AG20443 (cell line): ENCODE results near the gene CD27.
A peak's percentile ranks its signal among the peaks of the same experiment; 100 is the strongest.
"Not testable (repeated sequence)": the region's sequence is repeated elsewhere in the genome, so short reads cannot be mapped to it uniquely, and the experiment has no call there.

Source experiments
- DNase-seq: peaks from one replicate; pipeline ENCODE4 v3.0.0; 2012; ENCODE audit warnings: low spot score, mixed read lengths

CD27 gene

DNA sequence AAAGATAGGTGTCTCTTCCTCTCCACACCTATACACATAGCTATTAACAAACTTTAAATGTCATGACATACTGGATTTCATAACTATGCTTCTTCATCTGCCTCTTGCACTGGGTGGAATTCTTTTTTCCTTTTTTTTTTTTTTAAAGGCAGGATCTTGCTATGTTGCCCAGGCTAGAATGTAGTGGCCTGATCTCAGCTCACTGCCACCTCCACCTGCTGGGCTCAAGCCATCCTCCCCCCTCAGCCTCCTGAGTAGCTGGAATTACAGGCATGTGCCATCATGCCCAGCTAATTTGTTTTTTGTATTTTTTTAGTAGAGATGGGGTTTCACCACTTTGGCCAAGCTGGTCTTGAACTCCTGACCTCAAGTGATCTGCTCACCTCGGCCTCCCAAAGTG is 43.5 kb downstream of the CD27 start:
- DNase-seq = no peak

DNA sequence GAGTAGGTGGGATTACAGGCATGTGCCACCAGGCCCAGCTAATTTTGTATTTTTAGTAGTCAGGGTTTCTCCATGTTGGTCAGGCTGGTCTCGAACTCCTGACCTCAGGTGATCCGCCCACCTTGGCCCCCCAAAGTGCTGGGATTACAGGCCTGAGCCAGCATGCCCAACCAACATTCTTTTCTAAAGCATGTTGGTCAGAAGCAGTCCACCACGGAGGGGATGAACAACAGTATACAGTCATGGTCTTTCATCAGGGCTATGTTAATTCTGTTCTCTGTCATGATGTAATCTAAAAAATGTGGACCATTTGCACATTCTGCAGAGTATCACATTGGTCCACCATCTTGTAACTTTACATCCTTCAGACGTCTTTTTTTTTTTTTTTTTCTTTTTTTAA is 44.7 kb downstream of the CD27 start:
- DNase-seq = no peak

DNA sequence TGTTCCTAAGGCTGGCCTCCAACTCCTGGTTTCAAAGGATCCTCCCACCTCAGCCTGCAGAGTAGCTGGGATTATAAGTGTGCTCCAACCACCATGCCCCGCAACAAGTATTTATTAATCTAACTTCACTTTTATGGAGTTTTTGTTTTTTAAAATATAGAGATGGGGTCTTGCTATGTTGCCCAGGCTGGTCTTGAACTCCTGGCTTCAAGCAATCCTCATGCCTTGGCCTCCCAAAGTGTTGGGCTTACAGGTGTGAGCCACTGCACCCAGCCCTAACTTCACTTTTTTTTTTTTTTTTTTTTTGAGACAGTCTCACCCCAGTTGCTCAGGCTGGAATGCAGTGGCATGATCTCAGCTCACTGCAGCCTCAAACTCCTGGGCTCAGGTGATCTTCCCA is 45.9 kb downstream of the CD27 start:
- not testable (repeated sequence) for DNase-seq

DNA sequence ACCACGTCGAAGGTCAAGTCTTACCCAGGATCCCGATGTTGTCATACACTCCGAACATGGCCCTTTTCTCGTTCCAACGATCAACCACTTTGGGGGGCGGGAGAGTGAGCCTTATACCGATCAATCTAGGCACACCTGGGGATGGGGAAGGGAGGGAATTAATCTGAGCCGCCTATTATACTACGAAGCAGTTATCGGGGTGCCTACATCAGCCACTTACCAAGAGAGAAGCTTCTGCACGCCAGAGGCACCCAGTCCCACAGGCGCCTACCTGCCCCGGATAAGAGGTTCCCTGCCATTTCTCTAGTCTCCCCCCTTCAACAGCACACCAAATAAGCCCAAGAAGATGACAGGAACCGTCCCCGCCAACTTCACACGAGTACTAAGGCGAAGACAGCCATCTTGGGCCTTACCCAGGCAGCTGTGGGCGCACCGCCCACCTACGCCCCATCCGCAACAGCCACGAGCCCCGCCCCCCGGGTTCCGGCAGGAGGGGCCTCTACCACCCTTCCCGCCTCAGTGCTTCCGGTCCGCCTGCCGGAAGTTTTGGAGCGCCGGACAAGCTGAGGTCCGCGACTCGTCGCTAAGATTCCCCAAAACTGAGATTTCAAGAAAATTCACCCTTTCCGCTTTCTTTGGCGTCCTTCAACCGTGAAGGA is 48.2 kb downstream of the CD27 start, which contains the start of gene MRPL51:
Gene MRPL51 (minus strand): TSS at position 425 of the 659 bp plus-strand sequence. CDS start 126 bp downstream, at position 299.
- DNase-seq = peak; percentile 98

DNA sequence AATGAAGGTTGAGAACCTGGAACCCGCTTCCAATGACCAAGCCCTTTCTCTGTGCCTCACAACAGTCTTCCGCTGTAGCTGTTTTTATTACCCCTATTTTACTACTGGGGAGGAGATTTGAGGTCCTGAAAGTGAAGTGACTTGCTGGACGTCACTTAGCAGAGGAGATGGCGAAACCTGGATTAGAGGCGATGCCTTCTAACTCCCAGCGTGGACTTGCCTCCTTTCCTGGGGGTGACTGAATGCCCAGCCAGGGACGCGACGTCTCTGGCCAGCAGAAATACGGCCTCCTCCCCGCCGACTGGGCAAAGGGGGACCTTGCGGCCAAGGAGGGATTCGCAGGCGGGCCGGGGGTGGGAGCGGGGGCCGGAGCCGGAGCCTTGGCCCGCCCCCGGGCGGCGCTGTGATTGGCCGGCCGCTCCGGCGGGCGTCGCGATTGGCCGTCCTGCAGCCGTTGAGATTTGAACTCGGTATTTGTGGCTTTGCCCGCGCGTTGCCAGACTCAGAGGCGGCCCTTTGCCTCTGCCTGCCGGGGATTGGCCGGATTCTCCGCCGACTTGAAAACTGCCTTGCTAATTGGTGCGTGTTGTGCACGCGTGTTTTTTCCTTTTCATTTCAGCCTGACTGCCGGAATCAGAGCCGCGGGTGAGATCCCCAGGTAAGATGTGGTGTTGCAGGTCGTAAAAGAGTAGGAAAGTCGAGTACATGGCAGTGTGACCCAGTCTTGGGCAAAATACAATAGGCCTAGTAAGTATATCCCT is 48.9 kb downstream of the CD27 start, which contains the start of gene NCAPD2:
Gene NCAPD2 (plus strand): TSS at position 606 of the 761 bp plus-strand sequence. CDS start 997 bp downstream, outside the sequence.
- peak; percentile 98 for DNase-seq

DNA sequence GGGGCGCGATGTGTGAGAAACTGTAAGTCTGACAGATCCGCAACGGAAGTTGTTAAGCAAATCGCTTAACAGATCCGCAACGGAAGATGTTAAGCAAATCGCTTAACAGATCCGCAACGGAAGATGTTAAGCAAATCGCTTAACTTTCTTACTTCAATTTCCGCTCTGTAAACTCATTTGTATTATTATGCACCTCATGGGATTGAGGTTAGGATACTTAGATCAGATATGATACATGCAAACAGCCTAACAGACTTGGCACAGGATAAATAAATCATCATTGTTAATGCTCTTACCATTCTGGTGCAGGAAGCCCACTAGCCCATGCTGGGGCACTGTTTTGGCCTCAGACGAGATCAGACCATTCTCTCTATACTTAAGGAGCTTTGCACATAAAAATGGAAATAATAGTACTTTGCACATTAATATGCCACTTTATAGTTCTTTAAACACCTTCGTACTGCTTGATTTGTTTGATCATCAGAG is 49.5 kb downstream of the CD27 start:
- DNase-seq = no peak

DNA sequence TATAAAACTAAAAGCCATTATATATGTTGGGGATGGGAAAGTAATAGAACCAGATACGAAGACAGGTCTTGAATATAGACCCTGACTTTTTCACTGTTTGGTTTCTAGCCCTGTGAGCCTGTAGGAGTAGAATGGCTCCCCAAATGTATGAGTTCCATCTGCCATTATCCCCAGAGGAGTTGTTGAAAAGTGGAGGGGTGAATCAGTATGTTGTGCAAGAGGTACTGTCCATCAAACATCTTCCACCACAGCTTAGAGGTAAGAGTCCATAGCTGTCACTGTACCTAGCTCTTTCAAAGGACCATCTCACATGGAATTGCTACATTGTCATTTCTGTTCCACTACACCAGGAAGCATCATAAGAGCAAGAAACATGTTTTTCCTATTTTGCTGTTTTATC is 50.2 kb downstream of the CD27 start:
- no peak for DNase-seq

DNA sequence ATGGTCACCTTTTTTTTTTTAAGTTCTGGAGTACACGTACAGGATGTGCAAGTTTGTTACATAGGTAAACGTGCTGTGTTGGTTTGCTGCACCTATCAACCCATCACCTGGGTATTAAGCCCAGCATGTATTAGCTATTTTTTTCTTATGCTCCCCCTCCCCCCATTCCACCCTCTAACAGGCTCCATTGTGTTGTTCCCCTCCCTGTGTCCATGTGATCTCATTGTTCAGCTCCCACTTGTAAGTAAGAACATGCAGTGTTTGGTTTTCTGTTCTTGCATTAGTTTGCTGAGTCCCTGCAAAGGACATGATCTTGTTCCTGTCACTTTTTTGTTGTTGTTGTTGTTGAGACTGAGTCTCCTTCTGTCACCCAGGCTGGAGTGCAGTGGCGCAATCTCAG is 52.5 kb downstream of the CD27 start:
- not testable (repeated sequence) for DNase-seq

DNA sequence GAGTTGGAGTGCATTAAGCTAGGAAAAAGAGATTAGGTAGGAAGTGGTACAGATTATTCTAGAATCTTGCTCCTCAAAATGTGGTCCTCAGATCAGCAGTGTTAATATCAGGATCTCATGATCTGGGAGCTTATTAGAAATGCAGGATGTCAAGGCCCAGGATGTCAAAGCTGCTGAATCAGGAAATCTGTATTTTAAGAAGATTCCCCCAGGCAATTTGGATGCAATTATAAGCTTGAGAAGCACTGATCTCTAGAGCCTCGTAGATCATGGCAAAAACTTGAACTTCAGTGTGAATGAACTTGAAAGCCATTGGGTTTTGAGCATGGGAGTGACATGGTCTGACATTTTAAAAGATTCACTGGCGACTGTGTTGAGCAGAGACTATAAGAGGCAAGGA is 55.7 kb downstream of the CD27 start:
- no peak for DNase-seq
